Activated CD4-positive, alpha-beta T cell treated with anti-CD3 and anti-CD28 coated beads for 36 hours (primary cell): ENCODE results near the gene PIGQ. TPM values are rescaled to one million over a fixed set of nuclear protein-coding genes. Genes with fewer than 3 reads are reported as not detected.

Experiments
- ATAC-seq: fragments of 200-7000 bp; cut with Tn5 transposase; one replicate; pipeline ENCODE4 v1.10.0; 2021; ENCODE audit warnings: mild to moderate bottlenecking, moderate library complexity
- CTCF ChIA-PET: fragments of 350-600 bp; sonication (Branson Sonifier 250); formaldehyde crosslinking; loops from one replicate; lab custom pipeline; 2021; ENCODE audit warnings: antibody characterized with exemption; lab: Charles Lee
- POLR2A ChIA-PET: fragments of 350-600 bp; sonication (Branson Sonifier 250); formaldehyde crosslinking; loops from one replicate; lab custom pipeline; 2021; ENCODE audit warnings: antibody characterized with exemption, inconsistent platforms; lab: Charles Lee
- DNase-seq: peaks from one replicate; pipeline ENCODE4 v3.0.0-alpha.2; 2020
- H3K27ac Mint-ChIP-seq: one replicate; pipeline ENCODE4 v1.8.0; 2021; ENCODE audit warnings: mixed read lengths
- H3K27me3 Mint-ChIP-seq: one replicate; pipeline ENCODE4 v1.8.0; 2021; ENCODE audit warnings: mixed read lengths
- H3K36me3 Mint-ChIP-seq: one replicate; pipeline ENCODE4 v1.8.0; 2021; ENCODE audit warnings: low read depth, mixed read lengths
- H3K4me1 Mint-ChIP-seq: one replicate; pipeline ENCODE4 v1.8.0; 2021; ENCODE audit warnings: mixed read lengths
- H3K4me3 Mint-ChIP-seq: one replicate; pipeline ENCODE4 v1.8.0; 2021; ENCODE audit warnings: mild to moderate bottlenecking, moderate library complexity, mixed read lengths
- H3K9me3 Mint-ChIP-seq: one replicate; pipeline ENCODE4 v1.8.0; 2021; ENCODE audit warnings: low read depth, mixed read lengths
- intact Hi-C, 2 experiments: fragments of 100-400 bp; cut with DNase I in 1 of 2; cut with micrococcal nuclease in 1 of 2; formaldehyde crosslinking; loops; one replicate each; pipeline versions ENCODE4 v1.14.2 to v1.15.1; 2022 to 2024; cut with DNase I, micrococcal nuclease
- total RNA-seq, 2 experiments: library from RNA; stranded (reverse); gene quantifications; one replicate each; pipeline ENCODE4 v1.2.3, GENCODE V29; 2021

PIGQ gene
- total RNA-seq, 2 experiments from 2014 or later = 24.2 to 24.7 TPM

- ChIA-PET CTCF (no interaction called here), POLR2A (no interaction called here)
- H3K4me3 Mint-ChIP-seq = no peak overlapping the region
- peaks cover 7% of the 10 kb centered on the region for H3K4me1 Mint-ChIP-seq
- H3K27me3 Mint-ChIP-seq = no peaks in the 10 kb centered on the region
- intact Hi-C loops = no loop called here
- no peak for DNase-seq
- ATAC-seq = no peak
- no peaks in the 10 kb centered on the region for H3K9me3 Mint-ChIP-seq
- H3K36me3 Mint-ChIP-seq = peaks cover 3% of the 10 kb centered on the region
- no peak overlapping the region for H3K27ac Mint-ChIP-seq
These were observed 34.8 kb upstream of the PIGQ start for GRCh38 chr16:534856-535445.

DNA sequence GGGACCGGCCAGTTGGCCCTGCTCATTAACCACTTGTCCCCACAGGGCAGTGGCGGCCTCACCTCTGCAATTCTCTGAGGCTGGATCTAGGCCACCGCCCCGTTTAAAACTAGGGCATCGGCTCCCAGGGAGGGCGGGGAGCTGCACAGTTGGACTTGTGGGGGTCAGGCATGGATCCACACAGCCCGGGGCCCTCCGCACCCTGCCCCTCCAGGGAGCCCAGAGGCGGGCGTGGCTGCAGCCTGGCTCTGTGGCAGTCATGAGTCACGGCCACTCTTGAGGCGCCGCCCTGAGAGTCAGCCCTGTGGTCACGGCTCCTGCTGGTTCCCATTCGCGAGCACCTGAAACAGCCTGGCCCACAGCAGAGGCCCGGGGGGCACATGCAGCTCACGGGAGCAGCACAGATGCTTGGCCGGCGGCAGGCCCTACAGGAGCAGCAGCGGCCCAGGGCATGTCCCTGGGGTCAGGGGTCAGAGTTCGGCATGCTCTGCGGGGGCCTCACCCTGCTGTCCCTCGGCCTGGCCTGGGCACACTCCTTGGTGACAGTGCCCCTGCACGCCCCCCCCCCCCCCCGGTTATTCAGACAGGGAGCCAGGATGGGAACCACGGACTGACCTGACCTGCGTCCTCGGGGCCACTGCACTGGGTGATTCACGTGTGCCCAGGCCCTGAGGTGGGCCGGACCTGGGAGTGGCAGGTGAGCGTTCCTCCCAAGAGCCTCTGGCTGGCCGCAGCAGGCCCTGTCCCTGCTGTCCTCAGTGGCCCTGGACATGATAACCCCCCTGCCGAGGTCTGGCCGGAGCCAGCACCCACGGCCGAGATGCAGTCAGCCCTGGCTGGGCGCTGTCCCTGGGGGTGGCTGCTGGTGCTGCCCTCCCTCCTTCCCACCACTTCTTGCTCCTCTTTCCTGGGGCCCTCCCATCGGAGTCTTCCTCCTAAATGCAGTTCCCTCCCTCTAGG lies 34.0 kb upstream of the PIGQ start:
- Mint-ChIP-seq H3K27me3 (no peaks in the 10 kb centered on the region), H3K36me3 (peaks cover 1% of the 10 kb centered on the region), H3K4me3 (no peak overlapping the region), H3K9me3 (no peaks in the 10 kb centered on the region), H3K27ac (no peak overlapping the region), H3K4me1 (peaks cover 2% of the 10 kb centered on the region)
- ChIA-PET CTCF (no interaction called here), POLR2A (no interaction called here)
- ATAC-seq (no peak), DNase-seq (peak; percentile 32)
- intact Hi-C loops = no loop called here

DNA sequence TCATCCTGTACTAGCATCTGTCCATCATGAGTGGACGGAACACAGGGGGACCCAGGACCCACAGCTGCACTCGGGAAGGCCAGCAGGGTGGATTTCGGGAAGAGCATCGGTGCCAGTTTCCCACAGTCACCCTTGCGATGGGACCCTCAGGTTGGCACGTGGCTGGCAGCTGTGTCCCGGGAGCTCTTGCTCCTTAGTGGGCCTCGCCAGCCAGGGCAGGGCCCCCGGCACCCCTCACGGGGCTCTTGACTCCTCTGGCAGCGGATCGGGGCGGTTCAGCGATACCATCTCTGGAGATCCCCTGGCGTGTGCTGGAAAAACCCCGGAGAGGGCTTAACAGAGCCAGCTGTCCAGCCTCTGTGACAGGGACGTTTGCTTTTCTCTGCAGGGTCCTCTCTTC lies 33.0 kb upstream of the PIGQ start:
- peaks cover 2% of the 10 kb centered on the region for H3K4me1 Mint-ChIP-seq
- DNase-seq (no peak), ATAC-seq (no peak)
- ChIA-PET CTCF (no interaction called here), POLR2A (no interaction called here)
- no peak overlapping the region for H3K27ac Mint-ChIP-seq
- peaks cover 1% of the 10 kb centered on the region for H3K36me3 Mint-ChIP-seq
- H3K4me3 Mint-ChIP-seq = no peak overlapping the region
- intact Hi-C loops = no loop called here
- no peaks in the 10 kb centered on the region for H3K27me3 Mint-ChIP-seq
- no peaks in the 10 kb centered on the region for H3K9me3 Mint-ChIP-seq

- ChIA-PET POLR2A (interaction anchor here (0.6 kb wide), 1 partner anchor 421 kb away, joined by 4 read pairs; no protein-coding TSS in a partner anchor), CTCF (no interaction called here)
- no peak overlapping the region for H3K4me3 Mint-ChIP-seq
- ATAC-seq = no peak
- no peaks in the 10 kb centered on the region for H3K9me3 Mint-ChIP-seq
- no peaks in the 10 kb centered on the region for H3K27me3 Mint-ChIP-seq
- H3K27ac Mint-ChIP-seq = no peak overlapping the region
- DNase-seq = no peak
- intact Hi-C loops = no loop called here
- H3K36me3 Mint-ChIP-seq = peaks cover 5% of the 10 kb centered on the region
- H3K4me1 Mint-ChIP-seq = peaks cover 2% of the 10 kb centered on the region
These were observed 32.1 kb upstream of the PIGQ start for GRCh38 chr16:537415-538335.

DNA sequence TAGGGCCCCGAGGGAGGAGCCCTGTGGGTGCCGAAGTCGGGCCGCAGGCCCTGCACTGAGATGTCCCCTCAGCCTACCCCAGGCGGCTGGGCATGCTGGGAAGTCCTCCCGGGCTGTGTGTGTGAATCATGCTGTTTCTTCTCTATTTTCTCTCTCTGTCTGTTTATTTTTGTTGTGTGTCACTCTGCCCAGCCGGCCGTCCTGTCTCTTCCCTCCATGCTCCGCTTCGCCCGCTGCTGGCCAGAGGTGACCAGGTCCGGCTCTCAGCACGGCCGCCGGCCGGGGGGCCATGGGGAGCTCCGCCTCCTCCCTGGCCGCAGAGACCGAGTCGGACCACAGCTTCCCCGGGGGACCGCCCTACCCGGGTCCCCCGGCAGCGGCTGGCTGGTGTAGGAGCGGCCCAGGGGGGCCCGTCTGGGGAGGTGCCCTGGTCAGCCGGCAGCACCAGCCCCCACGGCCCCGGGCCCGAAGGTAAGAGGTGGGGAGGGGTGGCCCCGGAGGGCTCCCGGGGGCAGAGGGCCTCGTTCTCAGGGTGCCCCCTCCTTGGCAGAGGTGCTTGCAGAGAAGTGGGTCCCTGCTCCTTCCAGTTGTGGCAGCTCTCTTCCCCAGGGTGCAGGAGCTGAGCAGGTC lies 29.8 kb upstream of the PIGQ start:
- POLR2A ChIA-PET = no interaction called here
- CTCF ChIA-PET = interaction anchor here (0.8 kb wide), 1 partner anchor 21 kb away, joined by 3 read pairs; no protein-coding TSS in a partner anchor
- Mint-ChIP-seq H3K9me3 (no peaks in the 10 kb centered on the region), H3K4me3 (no peak overlapping the region), H3K36me3 (peaks cover 5% of the 10 kb centered on the region), H3K27me3 (no peaks in the 10 kb centered on the region), H3K27ac (no peak overlapping the region), H3K4me1 (peaks cover 1% of the 10 kb centered on the region)
- ATAC-seq = no peak
- intact Hi-C loops = no loop called here
- DNase-seq = no peak

- intact Hi-C loops = no loop called here
- peaks cover 1% of the 10 kb centered on the region for H3K4me1 Mint-ChIP-seq
- ChIA-PET CTCF (interaction anchor here (0.8 kb wide), 1 partner anchor 22 kb away, joined by 3 read pairs; no protein-coding TSS in a partner anchor), POLR2A (no interaction called here)
- no peaks in the 10 kb centered on the region for H3K9me3 Mint-ChIP-seq
- H3K27ac Mint-ChIP-seq = no peak overlapping the region
- no peak overlapping the region for H3K4me3 Mint-ChIP-seq
- H3K27me3 Mint-ChIP-seq = no peaks in the 10 kb centered on the region
- ATAC-seq (no peak), DNase-seq (no peak)
- peaks cover 5% of the 10 kb centered on the region for H3K36me3 Mint-ChIP-seq
These were observed 29.0 kb upstream of the PIGQ start for GRCh38 chr16:540645-541340.

DNA sequence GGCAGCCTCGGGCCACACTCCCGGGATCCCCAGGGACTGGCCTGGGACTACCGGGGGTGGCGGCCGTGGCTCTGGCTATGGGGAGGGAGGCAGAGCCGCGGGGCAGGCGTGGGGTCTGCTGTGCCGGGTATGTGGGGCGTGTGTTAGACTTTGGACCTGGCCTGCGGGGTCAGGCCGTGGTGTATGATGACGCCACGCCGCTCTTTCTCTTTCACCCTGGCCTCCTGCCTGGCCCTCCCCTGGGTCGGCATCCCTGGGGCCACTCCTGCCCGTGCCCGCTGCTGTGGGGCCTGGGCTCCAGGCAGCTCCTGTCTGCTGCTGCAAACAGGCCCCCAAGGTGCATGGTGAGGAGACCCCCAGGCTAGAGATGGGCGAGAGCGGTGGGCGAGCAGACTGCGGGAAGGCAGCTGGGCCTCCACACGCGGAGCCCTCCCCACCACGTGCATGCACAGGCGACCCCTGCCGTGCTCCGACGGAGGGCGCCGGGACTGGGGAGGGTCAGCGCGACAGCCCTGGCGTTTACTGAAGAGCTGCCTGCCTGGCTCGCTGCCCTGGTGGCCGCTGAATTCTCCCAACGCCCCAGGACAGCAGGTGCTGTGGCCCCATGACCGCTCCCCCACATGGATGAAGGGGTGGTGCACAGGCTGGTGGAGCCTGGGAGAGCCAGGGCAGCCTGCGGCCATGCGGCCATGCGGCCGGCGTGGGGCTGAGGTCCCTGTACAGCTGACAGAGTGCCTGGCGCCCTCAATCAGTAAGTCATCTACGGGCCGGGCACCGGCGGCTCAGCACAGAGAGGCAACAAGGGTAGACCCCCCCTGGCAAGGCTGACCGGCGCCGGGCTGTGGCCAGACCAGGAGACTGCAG lies 26.2 kb upstream of the PIGQ start:
- DNase-seq = no peak
- H3K36me3 Mint-ChIP-seq = peaks cover 5% of the 10 kb centered on the region
- peaks cover 1% of the 10 kb centered on the region for H3K4me1 Mint-ChIP-seq
- ChIA-PET POLR2A (no interaction called here), CTCF (no interaction called here)
- H3K4me3 Mint-ChIP-seq = no peak overlapping the region
- H3K9me3 Mint-ChIP-seq = no peaks in the 10 kb centered on the region
- intact Hi-C loops = no loop called here
- H3K27ac Mint-ChIP-seq = no peak overlapping the region
- no peak for ATAC-seq
- no peaks in the 10 kb centered on the region for H3K27me3 Mint-ChIP-seq

GRCh38 chr16:544517-544916 lies 25.3 kb upstream of the PIGQ start:
- POLR2A ChIA-PET = no interaction called here
- no peak for DNase-seq
- no peaks in the 10 kb centered on the region for H3K27me3 Mint-ChIP-seq
- ATAC-seq = no peak
- intact Hi-C loops = no loop called here
- H3K27ac Mint-ChIP-seq = no peak overlapping the region
- H3K36me3 Mint-ChIP-seq = peaks cover 6% of the 10 kb centered on the region
- H3K4me1 Mint-ChIP-seq = peaks cover 1% of the 10 kb centered on the region
- H3K4me3 Mint-ChIP-seq = no peak overlapping the region
- CTCF ChIA-PET = no interaction called here
- no peaks in the 10 kb centered on the region for H3K9me3 Mint-ChIP-seq

- DNase-seq = peak; percentile 62
- ChIA-PET POLR2A (no interaction called here), CTCF (no interaction called here)
- no peak overlapping the region for H3K4me3 Mint-ChIP-seq
- H3K27me3 Mint-ChIP-seq = no peaks in the 10 kb centered on the region
- H3K4me1 Mint-ChIP-seq = peaks cover 1% of the 10 kb centered on the region
- H3K9me3 Mint-ChIP-seq = no peaks in the 10 kb centered on the region
- no peak overlapping the region for H3K27ac Mint-ChIP-seq
- intact Hi-C loops = no loop called here
- peak; percentile 59 for ATAC-seq
- H3K36me3 Mint-ChIP-seq = peaks cover 4% of the 10 kb centered on the region
These were observed 22.6 kb upstream of the PIGQ start for GRCh38 chr16:546909-547770.
